ENCODE results near the gene GNE. TPM values are rescaled to one million over a fixed set of nuclear protein-coding genes. Genes with fewer than 3 reads are reported as not detected.

The GNE gene
- total RNA-seq, 4 donors from 2014 or later, result 11.9 to 28.9 (median 16.7) TPM

- Histone ChIP-seq H3K36me3 (no peaks in the 10 kb centered on the region), H3K9me3 (no peaks in the 10 kb centered on the region), H3K27ac (no peak overlapping the region), H3K27me3 (peaks cover 0 to 9% (median 0%) of the 10 kb centered on the region in 4 donors), H3K4me3 (no peak overlapping the region), H3K4me1 (peaks cover 7 to 18% (median 11%) of the 10 kb centered on the region in 3 donors)
- DNase-seq, result no peak
- no peak for TF ChIP-seq CTCF (IDR thresholded peaks at IDR 0.05)
- no peak for TF ChIP-seq POLR2A (IDR thresholded peaks at IDR 0.05)
- 90 to 92% methylated on average over 10 to 13 of the region's 13 CpGs for WGBS, 2 donors
- intact Hi-C loops (cut with DNase I), result no loop called here
Measured at GRCh38 chr9:36170531-36170930, 87.7 kb downstream of the GNE start.

GRCh38 chr9:36169708-36170107 lies 88.5 kb downstream of the GNE start:
- Histone ChIP-seq H3K36me3 (no peaks in the 10 kb centered on the region), H3K4me3 (no peak overlapping the region), H3K9me3 (no peaks in the 10 kb centered on the region), H3K27ac (no peak overlapping the region), H3K27me3 (peaks cover 0 to 11% (median 0%) of the 10 kb centered on the region in 4 donors), H3K4me1 (peaks cover 7 to 25% (median 13%) of the 10 kb centered on the region in 3 donors)
- intact Hi-C loops (cut with DNase I), result no loop called here
- TF ChIP-seq POLR2A (IDR thresholded peaks at IDR 0.05) (no peak), CTCF (IDR thresholded peaks at IDR 0.05) (no peak)
- no peak for DNase-seq
- 88 to 89% methylated on average over 16 to 17 of the region's 17 CpGs for WGBS, 2 donors

GRCh38 chr9:36169166-36169565 lies 89.1 kb downstream of the GNE start, which contains the start of gene CCIN:
Gene CCIN (plus strand): TSS chr9:36169388. CDS start chr9:36169503, 115 bp downstream.
- intact Hi-C loops (cut with DNase I), result no loop called here
- WGBS, 2 donors, result 92 to 100% methylated on average over 1 to 6 of the region's 6 CpGs
- Histone ChIP-seq H3K27ac (no peak within 1 kb of the TSS), H3K36me3 (no peaks in the 10 kb centered on the region), H3K27me3 (peaks cover 0 to 11% (median 0%) of the 10 kb centered on the region in 4 donors), H3K4me1 (peaks cover 7 to 28% (median 13%) of the 10 kb centered on the region in 3 donors), H3K9me3 (no peaks in the 10 kb centered on the region), H3K4me3 (no peak within 1 kb of the TSS)
- no peak for TF ChIP-seq CTCF (IDR thresholded peaks at IDR 0.05)
- no peak for TF ChIP-seq POLR2A (IDR thresholded peaks at IDR 0.05)
- no peak for DNase-seq

- peaks cover 7 to 47% (median 20%) of the 10 kb centered on the region in 3 donors for H3K4me1 ChIP-seq
- no peak for DNase-seq
- H3K27ac ChIP-seq, result peak overlapping the region; percentile 47 to 80 (median 72)
- no peaks in the 10 kb centered on the region for H3K9me3 ChIP-seq
- WGBS, 2 donors, result 0 to 6% methylated on average over 15 to 21 of the region's 58 CpGs
- TF ChIP-seq POLR2A (IDR thresholded peaks at IDR 0.05) (no peak), CTCF (IDR thresholded peaks at IDR 0.05) (peak; percentile 82 to 94 (median 91))
- peaks cover 0 to 11% (median 0%) of the 10 kb centered on the region in 4 donors for H3K27me3 ChIP-seq
- intact Hi-C loops (cut with DNase I), result loop anchor here (2.0 kb wide), 1 partner anchor 64 kb away; no protein-coding TSS in a partner anchor
- H3K36me3 ChIP-seq, result no peaks in the 10 kb centered on the region
- peak overlapping the region; percentile 22 to 63 (median 52) for H3K4me3 ChIP-seq
Measured at GRCh38 chr9:36166168-36166927, 91.9 kb downstream of the GNE start.

GRCh38 chr9:36165826-36166167 lies 92.5 kb downstream of the GNE start:
- no peak for DNase-seq
- intact Hi-C loops (cut with DNase I), result loop anchor here (2.0 kb wide), 1 partner anchor 63 kb away; no protein-coding TSS in a partner anchor
- H3K9me3 ChIP-seq, result no peaks in the 10 kb centered on the region
- H3K4me3 ChIP-seq, result peak overlapping the region; percentile 22 to 63 (median 52)
- TF ChIP-seq POLR2A (IDR thresholded peaks at IDR 0.05) (no peak), CTCF (IDR thresholded peaks at IDR 0.05) (no peak)
- peaks cover 7 to 48% (median 20%) of the 10 kb centered on the region in 3 donors for H3K4me1 ChIP-seq
- no peaks in the 10 kb centered on the region for H3K36me3 ChIP-seq
- 9 to 31% methylated on average over 8 to 12 of the region's 12 CpGs for WGBS, 2 donors
- H3K27ac ChIP-seq, result peak overlapping the region; percentile 47 to 80 (median 72)
- H3K27me3 ChIP-seq, result peaks cover 0 to 11% (median 0%) of the 10 kb centered on the region in 4 donors

All from esophagus squamous epithelium (tissue), 5 donors.